ENCODE results near the gene NR1H3.

DNA sequence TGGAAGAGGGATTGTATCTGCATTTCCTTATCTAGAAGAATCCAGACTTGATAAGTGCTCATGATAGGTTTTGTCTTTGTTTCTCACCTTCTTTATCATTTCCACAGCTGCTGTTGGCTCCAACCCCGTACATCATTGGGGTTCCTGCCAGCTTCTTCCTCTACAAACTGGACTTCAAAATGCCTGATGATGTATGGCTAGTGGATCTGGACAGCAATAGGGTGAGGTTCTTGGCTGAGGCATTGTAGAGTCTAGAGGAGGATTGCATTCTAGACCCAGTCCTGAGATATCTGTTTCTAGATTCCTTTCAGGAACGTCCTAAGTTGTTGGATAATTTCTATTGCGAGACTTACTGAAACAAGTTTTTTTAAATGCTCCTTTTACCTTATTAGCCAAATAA, 20.3 kb downstream of the NR1H3 start:
- TF ChIP-seq EP300 (IDR thresholded peaks at IDR 0.05) (no peak), RCOR1 (IDR thresholded peaks at IDR 0.05; ENCODE audit: low read depth, low read length) (no peak), RNF2 (IDR thresholded peaks at IDR 0.05; ENCODE audit: borderline replicate concordance, low read depth) (no peak), RFX5 (IDR thresholded peaks at IDR 0.05) (no peak), POLR2A (IDR thresholded peaks at IDR 0.05; ENCODE audit: low read length) (no peak), NR3C1 (IDR thresholded peaks at IDR 0.05) (no peak), BHLHE40 (IDR thresholded peaks at IDR 0.05; ENCODE audit: low read depth, low read length) (no peak)
- TF ChIP-seq, protein P1, sequence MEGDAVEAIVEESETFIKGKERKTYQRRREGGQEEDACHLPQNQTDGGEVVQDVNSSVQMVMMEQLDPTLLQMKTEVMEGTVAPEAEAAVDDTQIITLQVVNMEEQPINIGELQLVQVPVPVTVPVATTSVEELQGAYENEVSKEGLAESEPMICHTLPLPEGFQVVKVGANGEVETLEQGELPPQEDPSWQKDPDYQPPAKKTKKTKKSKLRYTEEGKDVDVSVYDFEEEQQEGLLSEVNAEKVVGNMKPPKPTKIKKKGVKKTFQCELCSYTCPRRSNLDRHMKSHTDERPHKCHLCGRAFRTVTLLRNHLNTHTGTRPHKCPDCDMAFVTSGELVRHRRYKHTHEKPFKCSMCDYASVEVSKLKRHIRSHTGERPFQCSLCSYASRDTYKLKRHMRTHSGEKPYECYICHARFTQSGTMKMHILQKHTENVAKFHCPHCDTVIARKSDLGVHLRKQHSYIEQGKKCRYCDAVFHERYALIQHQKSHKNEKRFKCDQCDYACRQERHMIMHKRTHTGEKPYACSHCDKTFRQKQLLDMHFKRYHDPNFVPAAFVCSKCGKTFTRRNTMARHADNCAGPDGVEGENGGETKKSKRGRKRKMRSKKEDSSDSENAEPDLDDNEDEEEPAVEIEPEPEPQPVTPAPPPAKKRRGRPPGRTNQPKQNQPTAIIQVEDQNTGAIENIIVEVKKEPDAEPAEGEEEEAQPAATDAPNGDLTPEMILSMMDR (IDR thresholded peaks at IDR 0.05), result no peak
- TF ChIP-seq, protein P2, sequence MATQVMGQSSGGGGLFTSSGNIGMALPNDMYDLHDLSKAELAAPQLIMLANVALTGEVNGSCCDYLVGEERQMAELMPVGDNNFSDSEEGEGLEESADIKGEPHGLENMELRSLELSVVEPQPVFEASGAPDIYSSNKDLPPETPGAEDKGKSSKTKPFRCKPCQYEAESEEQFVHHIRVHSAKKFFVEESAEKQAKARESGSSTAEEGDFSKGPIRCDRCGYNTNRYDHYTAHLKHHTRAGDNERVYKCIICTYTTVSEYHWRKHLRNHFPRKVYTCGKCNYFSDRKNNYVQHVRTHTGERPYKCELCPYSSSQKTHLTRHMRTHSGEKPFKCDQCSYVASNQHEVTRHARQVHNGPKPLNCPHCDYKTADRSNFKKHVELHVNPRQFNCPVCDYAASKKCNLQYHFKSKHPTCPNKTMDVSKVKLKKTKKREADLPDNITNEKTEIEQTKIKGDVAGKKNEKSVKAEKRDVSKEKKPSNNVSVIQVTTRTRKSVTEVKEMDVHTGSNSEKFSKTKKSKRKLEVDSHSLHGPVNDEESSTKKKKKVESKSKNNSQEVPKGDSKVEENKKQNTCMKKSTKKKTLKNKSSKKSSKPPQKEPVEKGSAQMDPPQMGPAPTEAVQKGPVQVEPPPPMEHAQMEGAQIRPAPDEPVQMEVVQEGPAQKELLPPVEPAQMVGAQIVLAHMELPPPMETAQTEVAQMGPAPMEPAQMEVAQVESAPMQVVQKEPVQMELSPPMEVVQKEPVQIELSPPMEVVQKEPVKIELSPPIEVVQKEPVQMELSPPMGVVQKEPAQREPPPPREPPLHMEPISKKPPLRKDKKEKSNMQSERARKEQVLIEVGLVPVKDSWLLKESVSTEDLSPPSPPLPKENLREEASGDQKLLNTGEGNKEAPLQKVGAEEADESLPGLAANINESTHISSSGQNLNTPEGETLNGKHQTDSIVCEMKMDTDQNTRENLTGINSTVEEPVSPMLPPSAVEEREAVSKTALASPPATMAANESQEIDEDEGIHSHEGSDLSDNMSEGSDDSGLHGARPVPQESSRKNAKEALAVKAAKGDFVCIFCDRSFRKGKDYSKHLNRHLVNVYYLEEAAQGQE (IDR thresholded peaks at IDR 0.05), result no peak

Data from A549 (cell line).